HuH-7 (cell line): ENCODE measurements around the gene GALNT7.
A peak's percentile ranks its signal among the peaks of the same experiment; 100 is the strongest.
"Not testable (repeated sequence)": the region's sequence is repeated elsewhere in the genome, so short reads cannot be mapped to it uniquely, and the experiment has no call there.

ENCODE experiments used
- DNase-seq: peaks from one replicate; pipeline ENCODE4 v3.0.0; 2011; ENCODE audit warnings: low spot score

The GALNT7 gene

GRCh38 chr4:173168396-173169177, at the start of gene GALNT7:
Gene GALNT7 (plus strand): TSS chr4:173168811. CDS start chr4:173168836, 25 bp downstream.
- peak; percentile 96 for DNase-seq

- not testable (repeated sequence) for DNase-seq
Measured at GRCh38 chr4:173118819-173119218, 49.8 kb upstream of the GALNT7 start.

- no peak for DNase-seq
Measured at GRCh38 chr4:173119818-173120217, 48.8 kb upstream of the GALNT7 start.

GRCh38 chr4:173121076-173121561, 47.5 kb upstream of the GALNT7 start:
- DNase-seq: peak; percentile 11

- no peak for DNase-seq
Measured at GRCh38 chr4:173124209-173124865, 44.3 kb upstream of the GALNT7 start.

- no peak for DNase-seq
Measured at GRCh38 chr4:173125216-173125812, 43.3 kb upstream of the GALNT7 start.

GRCh38 chr4:173128199-173128890, 40.3 kb upstream of the GALNT7 start:
- no peak for DNase-seq

GRCh38 chr4:173130687-173131086, 37.9 kb upstream of the GALNT7 start:
- DNase-seq: no peak

- no peak for DNase-seq
Measured at GRCh38 chr4:173134426-173134825, 34.2 kb upstream of the GALNT7 start.

- DNase-seq: no peak
Measured at GRCh38 chr4:173135241-173135847, 33.3 kb upstream of the GALNT7 start.

GRCh38 chr4:173138624-173139023, 30.0 kb upstream of the GALNT7 start:
- DNase-seq: no peak

GRCh38 chr4:173139561-173139960, 29.1 kb upstream of the GALNT7 start:
- DNase-seq: no peak

GRCh38 chr4:173145131-173145530, 23.5 kb upstream of the GALNT7 start:
- no peak for DNase-seq

- no peak for DNase-seq
Measured at GRCh38 chr4:173146456-173146855, 22.2 kb upstream of the GALNT7 start.

- no peak for DNase-seq
Measured at GRCh38 chr4:173151496-173151895, 17.1 kb upstream of the GALNT7 start.

- DNase-seq: no peak
Measured at GRCh38 chr4:173152104-173152503, 16.5 kb upstream of the GALNT7 start.

- no peak for DNase-seq
Measured at GRCh38 chr4:173153445-173153844, 15.2 kb upstream of the GALNT7 start.

- no peak for DNase-seq
Measured at GRCh38 chr4:173159791-173160190, 8.8 kb upstream of the GALNT7 start.

GRCh38 chr4:173160871-173161270, 7.7 kb upstream of the GALNT7 start:
- no peak for DNase-seq

GRCh38 chr4:173161311-173161710, 7.3 kb upstream of the GALNT7 start:
- no peak for DNase-seq

GRCh38 chr4:173165706-173166105, 2.9 kb upstream of the GALNT7 start:
- DNase-seq: no peak

GRCh38 chr4:173166491-173166890, 2.1 kb upstream of the GALNT7 start:
- DNase-seq: no peak
